NCI-H748 treated with DMSO at 0.1 percent for 48 hours (cell line): ENCODE results near the gene BAX.

Source experiments
- DNase-seq: peaks from one replicate; lab custom pipeline; 2025; lab: John Stamatoyannopoulos, UW

Gene BAX

GRCh38 chr19:48963371-48964204 lies 8.9 kb downstream of the BAX start:
- DNase-seq: no peak

DNA sequence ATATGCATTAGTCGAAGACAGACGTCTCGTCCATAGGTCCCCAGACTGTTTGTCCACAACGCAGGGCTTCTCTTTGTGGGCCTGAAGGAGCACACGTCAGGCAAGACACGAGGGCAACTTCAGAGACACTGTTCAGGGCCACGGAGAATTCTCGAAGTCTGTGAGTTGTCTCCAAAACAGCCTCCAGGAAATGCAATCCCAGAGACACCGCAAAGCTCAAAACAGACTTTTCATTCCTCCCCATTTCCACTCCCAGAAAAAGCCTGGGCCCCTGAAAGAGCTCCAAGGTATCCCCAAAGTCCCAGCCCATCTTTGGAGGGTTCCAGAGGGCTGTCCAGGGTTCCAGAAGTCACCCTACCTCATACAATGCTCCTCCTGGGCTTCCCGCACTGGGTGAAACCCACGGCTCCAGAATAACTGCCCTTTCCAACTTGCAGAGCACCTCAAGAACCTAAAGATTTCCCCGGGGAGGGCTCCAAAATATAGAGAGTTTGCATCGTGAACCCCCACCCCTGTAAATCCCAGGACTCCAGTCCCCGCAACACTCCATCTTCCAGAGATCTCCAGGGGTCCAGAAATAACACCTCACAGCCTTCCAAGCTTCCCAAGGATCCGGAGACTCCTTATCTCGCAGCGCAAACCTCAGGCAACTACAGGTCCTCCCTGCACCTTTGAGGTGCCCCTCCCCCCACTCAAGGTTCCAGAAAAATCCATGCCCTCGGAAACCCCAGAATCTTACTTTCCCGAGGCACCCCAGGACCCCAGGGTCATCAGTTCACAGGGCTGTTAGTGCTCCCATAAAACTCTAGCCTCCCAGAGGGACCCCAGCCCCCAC lies 9.7 kb downstream of the BAX start:
- no peak for DNase-seq

- DNase-seq: peak; percentile 94
Measured at GRCh38 chr19:48965040-48965805, 10.5 kb downstream of the BAX start, which contains the start of gene FTL. FTL (plus strand) TSS chr19:48965309; CDS start chr19:48965508, 199 bp downstream.

DNA sequence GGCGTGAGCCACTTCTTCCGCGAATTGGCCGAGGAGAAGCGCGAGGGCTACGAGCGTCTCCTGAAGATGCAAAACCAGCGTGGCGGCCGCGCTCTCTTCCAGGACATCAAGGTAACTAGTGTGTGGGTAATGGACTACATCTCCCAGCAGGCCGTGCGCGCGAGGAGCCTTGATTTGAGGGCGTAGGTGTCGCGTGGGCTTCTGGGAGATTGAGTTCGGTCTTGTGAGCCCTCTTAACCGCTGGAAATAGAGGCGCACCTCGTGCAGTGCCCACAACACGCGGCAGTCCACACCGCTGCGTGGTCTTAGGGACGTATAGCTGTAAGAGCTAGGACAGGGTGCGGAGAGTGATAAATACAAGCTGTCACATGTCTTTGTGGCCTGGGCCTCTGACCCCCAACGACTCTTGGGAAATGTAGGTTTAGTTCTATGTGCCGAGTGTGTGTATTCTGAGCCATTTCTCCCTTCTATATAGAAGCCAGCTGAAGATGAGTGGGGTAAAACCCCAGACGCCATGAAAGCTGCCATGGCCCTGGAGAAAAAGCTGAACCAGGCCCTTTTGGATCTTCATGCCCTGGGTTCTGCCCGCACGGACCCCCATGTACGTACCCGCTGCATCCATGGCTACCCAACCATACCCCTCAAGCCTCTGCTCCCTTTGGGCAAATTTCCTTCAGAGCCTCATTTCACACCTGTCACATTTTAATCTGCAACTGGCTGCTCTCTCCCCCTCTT lies 11.3 kb downstream of the BAX start:
- DNase-seq: peak; percentile 90

DNA sequence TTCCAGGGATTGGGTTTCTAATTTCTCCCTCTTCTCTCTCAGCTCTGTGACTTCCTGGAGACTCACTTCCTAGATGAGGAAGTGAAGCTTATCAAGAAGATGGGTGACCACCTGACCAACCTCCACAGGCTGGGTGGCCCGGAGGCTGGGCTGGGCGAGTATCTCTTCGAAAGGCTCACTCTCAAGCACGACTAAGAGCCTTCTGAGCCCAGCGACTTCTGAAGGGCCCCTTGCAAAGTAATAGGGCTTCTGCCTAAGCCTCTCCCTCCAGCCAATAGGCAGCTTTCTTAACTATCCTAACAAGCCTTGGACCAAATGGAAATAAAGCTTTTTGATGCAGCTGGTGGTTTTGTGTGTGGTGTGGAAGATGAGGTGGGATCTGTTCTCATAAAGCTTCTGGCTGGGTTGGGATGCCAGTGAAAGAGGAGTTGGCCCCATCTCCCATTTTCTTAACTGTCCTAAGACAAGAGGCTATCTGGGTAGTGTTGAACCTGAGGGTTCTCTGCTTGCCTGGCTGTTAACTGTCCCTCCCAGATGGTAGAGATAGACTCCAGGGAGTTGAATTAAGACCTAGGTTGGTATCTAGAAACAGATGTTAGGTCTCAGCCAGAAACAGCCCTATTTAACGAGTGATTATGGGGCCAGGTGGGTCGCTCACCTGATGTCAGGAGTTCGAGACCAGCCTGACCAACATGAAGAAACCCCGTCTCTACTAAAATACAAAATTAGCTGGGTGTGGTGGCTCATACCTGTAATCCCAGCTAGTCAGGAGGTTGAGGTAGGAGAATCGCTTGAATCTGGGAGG lies 12.1 kb downstream of the BAX start:
- DNase-seq: no peak

- DNase-seq: no peak
Measured at GRCh38 chr19:48967346-48968178, 12.9 kb downstream of the BAX start.

- no peak for DNase-seq
Measured at GRCh38 chr19:48968179-48968661, 13.5 kb downstream of the BAX start.

- DNase-seq: no peak
Measured at GRCh38 chr19:48968813-48969218, 14.1 kb downstream of the BAX start.

- DNase-seq: no peak
Measured at GRCh38 chr19:48969276-48970138, 14.8 kb downstream of the BAX start.

GRCh38 chr19:48970139-48970766 lies 15.6 kb downstream of the BAX start:
- DNase-seq: no peak

GRCh38 chr19:48970923-48971395 lies 16.3 kb downstream of the BAX start:
- peak; percentile 80 for DNase-seq

GRCh38 chr19:48975947-48976847 lies 21.5 kb downstream of the BAX start:
- no peak for DNase-seq

DNA sequence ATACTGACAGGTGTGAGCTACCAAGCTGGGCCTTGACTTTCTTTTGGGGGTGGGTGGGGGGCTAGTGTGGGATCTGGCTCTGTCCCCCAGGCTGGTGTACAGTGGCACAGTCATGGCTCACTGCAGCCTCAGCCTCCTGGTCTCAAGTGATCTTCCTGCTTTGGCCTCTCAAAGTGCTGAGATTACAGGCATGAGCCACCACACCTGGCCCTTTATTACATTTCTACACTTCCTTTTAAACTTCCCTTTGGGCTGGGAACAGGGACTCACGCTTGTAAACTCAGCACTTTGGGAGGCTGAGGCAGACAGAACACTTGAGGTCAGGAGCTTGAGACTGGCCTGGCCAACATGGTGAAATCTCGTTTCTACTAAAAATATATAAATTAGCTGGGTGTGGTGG lies 22.4 kb downstream of the BAX start:
- DNase-seq: no peak

DNA sequence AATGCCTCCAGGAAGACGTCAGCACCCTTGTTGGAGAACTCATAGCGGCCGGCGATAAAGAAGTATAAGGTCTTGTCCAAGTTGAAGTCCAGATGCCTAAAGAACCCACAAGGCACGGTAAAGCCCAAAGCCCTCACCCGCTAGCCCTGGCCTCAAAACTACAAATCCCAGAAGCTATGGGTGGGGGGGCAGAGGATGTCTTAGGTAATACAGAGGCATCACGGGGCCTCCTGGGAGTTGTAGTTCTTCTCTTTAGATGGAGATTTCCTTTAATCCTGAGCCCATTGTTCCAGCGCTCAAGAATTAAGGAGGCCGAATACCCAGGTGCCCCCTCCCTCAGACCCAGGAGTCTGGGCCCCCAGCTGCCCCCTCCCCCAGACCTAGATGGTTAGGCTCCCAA lies 27.6 kb downstream of the BAX start:
- no peak for DNase-seq

DNA sequence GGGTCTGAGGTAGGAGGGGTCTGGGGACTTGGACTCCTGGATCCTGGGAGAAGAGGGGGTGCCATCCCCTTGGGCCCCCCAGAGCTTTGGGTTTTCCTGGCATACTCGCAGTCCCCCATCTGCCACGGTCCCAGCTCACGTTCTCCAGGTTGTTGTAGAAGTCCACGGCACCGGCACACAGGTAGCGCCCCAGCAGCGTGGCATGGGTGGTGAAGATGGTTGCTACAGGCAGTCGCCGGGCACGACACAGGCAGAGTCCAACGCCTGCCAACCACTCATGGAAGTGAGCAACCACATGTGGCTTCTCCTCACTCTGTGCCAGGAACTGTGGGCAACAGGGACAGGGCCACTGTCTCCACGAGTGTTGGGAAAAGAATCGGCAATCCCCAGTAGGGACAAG lies 31.0 kb downstream of the BAX start:
- no peak for DNase-seq

- DNase-seq: no peak
Measured at GRCh38 chr19:48986211-48986610, 31.5 kb downstream of the BAX start.

GRCh38 chr19:48987323-48987722 lies 32.6 kb downstream of the BAX start:
- DNase-seq: no peak
